Suprapubic skin (tissue), 4 donors: Measurements from ENCODE around the gene CCR3.

Experiments
- CTCF ChIP-seq, 2 donors: fragments of 200-600 bp in 1 of 2; fragments of 450-650 bp in 1 of 2; sonication (generic) in 1 of 2; IDR thresholded peaks; one replicate each; pipeline ENCODE4 v1.5.1; 2016 to 2019; ENCODE audit warnings: antibody characterized with exemption in 2 of 2, mild to moderate bottlenecking in 1 of 2, moderate library complexity in 1 of 2
- EP300 ChIP-seq: sonication (generic); formaldehyde crosslinking; IDR thresholded peaks from one replicate; pipeline ENCODE4 v1.6.1; 2017; ENCODE audit warnings: antibody characterized with exemption
- POLR2A ChIP-seq, 2 donors: fragments of 450-650 bp; IDR thresholded peaks; one replicate each; pipeline ENCODE4 v1.6.1; 2017; ENCODE audit warnings: antibody characterized with exemption in 2 of 2, mild to moderate bottlenecking in 2 of 2, moderate library complexity in 2 of 2
- POLR2AphosphoS5 ChIP-seq, 3 donors: sonication (generic); formaldehyde crosslinking; IDR thresholded peaks; one replicate each; pipeline ENCODE4 v1.6.1; 2017; ENCODE audit warnings: antibody characterized with exemption in 3 of 3

- TF ChIP-seq CTCF (IDR thresholded peaks at IDR 0.05) (no peak), EP300 (no peak), POLR2AphosphoS5 (IDR thresholded peaks at IDR 0.05) (no peak), POLR2A (IDR thresholded peaks at IDR 0.05) (no peak)
Observed at GRCh38 chr3:46301122-46301835, 59.0 kb downstream of the CCR3 start.
